Gastrocnemius medialis (tissue), 4 donors: Measurements from ENCODE around the gene UBE2E1.

Source experiments
- POLR2A ChIP-seq, 2 donors: fragments of 450-650 bp; IDR thresholded peaks; one replicate each; pipeline ENCODE4 v1.6.1; 2017; ENCODE audit warnings: antibody characterized with exemption in 2 of 2, mild to moderate bottlenecking in 2 of 2, moderate library complexity in 2 of 2
- TF ChIP-seq, protein P1 (sequence below), 5 experiments: fragments of 450-650 bp in 3 of 5; fragments of 200-600 bp in 2 of 5; sonication (generic) in 2 of 5; IDR thresholded peaks in 4 of 5; conservative IDR thresholded peaks in 1 of 5; 1 replicate in 4 of 5; 2 replicates in 1 of 5; pipeline ENCODE4 v1.5.1; 2016 to 2019; ENCODE audit warnings: antibody characterized with exemption in 5 of 5, mild to moderate bottlenecking in 3 of 5, moderate library complexity in 3 of 5

DNA sequence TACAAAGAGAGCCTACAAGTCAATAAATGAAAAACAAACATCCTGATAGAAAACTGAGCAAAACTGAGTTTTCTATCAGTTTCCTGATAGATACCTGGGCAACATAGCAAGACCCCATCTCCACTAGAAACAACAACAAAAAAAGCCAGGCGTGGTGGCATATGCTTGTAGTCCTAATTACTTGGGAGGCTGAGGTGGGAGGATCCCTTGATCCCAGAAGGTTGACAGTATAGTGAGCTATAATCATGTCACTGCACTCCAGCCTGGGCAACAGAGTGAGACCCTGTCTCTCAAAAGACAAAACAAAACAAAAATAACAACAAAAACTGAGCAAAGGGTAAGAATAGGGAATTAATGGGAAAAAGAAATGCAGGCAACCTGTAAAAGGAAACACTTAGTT lies 23.9 kb upstream of the UBE2E1 start:
- TF ChIP-seq, protein P1, sequence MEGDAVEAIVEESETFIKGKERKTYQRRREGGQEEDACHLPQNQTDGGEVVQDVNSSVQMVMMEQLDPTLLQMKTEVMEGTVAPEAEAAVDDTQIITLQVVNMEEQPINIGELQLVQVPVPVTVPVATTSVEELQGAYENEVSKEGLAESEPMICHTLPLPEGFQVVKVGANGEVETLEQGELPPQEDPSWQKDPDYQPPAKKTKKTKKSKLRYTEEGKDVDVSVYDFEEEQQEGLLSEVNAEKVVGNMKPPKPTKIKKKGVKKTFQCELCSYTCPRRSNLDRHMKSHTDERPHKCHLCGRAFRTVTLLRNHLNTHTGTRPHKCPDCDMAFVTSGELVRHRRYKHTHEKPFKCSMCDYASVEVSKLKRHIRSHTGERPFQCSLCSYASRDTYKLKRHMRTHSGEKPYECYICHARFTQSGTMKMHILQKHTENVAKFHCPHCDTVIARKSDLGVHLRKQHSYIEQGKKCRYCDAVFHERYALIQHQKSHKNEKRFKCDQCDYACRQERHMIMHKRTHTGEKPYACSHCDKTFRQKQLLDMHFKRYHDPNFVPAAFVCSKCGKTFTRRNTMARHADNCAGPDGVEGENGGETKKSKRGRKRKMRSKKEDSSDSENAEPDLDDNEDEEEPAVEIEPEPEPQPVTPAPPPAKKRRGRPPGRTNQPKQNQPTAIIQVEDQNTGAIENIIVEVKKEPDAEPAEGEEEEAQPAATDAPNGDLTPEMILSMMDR (IDR thresholded peaks at IDR 0.05 in 4 of 5, conservative IDR thresholded peaks at IDR 0.05 in 1 of 5) = no peak
- TF ChIP-seq POLR2A (IDR thresholded peaks at IDR 0.05) = no peak
